ENCODE results near the gene MAGED2. TPM values are rescaled to one million over a fixed set of nuclear protein-coding genes. Genes with fewer than 3 reads are reported as not detected.
"Not testable (repeated sequence)": the region's sequence is repeated elsewhere in the genome, so short reads cannot be mapped to it uniquely, and the experiment has no call there.

Gene MAGED2
- total RNA-seq, 1 donor from 2014 or later: 467 TPM

DNA sequence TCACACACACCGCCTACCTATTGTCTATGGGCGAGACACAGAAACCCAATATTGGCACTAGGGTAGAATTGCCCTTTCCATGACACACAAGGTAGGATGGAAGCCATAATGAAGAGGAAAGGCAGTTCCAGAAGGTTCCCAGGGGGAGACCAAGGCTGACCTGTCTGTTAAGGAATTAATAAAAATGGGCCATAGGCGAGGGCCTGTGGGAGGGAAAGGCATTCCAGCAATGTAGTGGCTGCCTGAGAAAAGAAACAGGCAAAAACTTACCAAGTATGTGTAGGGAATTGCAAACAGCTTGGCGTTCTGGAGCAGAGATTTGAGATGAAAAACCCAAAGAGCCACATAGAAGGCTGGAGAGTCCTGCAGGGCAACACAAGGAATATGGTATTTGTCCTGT, 19.1 kb downstream of the MAGED2 start:
- TF ChIP-seq, protein P1, sequence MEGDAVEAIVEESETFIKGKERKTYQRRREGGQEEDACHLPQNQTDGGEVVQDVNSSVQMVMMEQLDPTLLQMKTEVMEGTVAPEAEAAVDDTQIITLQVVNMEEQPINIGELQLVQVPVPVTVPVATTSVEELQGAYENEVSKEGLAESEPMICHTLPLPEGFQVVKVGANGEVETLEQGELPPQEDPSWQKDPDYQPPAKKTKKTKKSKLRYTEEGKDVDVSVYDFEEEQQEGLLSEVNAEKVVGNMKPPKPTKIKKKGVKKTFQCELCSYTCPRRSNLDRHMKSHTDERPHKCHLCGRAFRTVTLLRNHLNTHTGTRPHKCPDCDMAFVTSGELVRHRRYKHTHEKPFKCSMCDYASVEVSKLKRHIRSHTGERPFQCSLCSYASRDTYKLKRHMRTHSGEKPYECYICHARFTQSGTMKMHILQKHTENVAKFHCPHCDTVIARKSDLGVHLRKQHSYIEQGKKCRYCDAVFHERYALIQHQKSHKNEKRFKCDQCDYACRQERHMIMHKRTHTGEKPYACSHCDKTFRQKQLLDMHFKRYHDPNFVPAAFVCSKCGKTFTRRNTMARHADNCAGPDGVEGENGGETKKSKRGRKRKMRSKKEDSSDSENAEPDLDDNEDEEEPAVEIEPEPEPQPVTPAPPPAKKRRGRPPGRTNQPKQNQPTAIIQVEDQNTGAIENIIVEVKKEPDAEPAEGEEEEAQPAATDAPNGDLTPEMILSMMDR (IDR thresholded peaks at IDR 0.05): no peak
- Mint-ChIP-seq H3K36me3 (ENCODE audit: low read depth) (no peaks in the 10 kb centered on the region), H3K4me3 (ENCODE audit: unreplicated experiment) (no peak overlapping the region), H3K27me3 (ENCODE audit: low read depth) (no peaks in the 10 kb centered on the region), H3K9me3 (ENCODE audit: low read depth) (peaks cover 18% of the 10 kb centered on the region), H3K4me1 (ENCODE audit: low read depth) (peaks cover 23% of the 10 kb centered on the region), H3K27ac (ENCODE audit: unreplicated experiment) (peak overlapping the region; percentile 86)
- DNase-seq (ENCODE audit: low spot score): no peak

DNA sequence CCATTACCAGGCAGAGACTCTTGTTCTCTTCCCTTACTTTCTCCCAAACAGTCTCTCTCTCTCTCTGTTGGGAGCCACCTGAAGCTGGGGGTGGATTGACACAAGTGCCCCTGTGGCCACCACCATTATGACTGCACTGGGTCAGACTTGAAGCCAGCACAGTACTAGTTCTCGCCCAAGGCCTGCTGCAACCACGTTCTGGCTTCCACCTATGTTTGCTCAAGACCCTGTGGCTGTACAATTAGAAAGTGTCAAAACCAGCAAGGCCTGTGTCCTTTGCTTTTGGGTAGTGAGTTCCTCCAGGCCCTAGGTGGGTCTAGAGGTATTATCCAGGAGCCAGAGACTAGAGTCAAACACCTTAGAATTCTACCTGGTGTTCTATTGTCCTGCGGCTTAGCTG, 31.0 kb downstream of the MAGED2 start:
- Mint-ChIP-seq H3K4me3 (ENCODE audit: unreplicated experiment) (no peak overlapping the region), H3K9me3 (ENCODE audit: low read depth) (peaks cover 29% of the 10 kb centered on the region), H3K27me3 (ENCODE audit: low read depth) (no peaks in the 10 kb centered on the region), H3K36me3 (ENCODE audit: low read depth) (no peaks in the 10 kb centered on the region), H3K4me1 (ENCODE audit: low read depth) (peaks cover 27% of the 10 kb centered on the region), H3K27ac (ENCODE audit: unreplicated experiment) (no peak overlapping the region)
- DNase-seq (ENCODE audit: low spot score): no peak
- TF ChIP-seq, protein P1 (IDR thresholded peaks at IDR 0.05): no peak

DNA sequence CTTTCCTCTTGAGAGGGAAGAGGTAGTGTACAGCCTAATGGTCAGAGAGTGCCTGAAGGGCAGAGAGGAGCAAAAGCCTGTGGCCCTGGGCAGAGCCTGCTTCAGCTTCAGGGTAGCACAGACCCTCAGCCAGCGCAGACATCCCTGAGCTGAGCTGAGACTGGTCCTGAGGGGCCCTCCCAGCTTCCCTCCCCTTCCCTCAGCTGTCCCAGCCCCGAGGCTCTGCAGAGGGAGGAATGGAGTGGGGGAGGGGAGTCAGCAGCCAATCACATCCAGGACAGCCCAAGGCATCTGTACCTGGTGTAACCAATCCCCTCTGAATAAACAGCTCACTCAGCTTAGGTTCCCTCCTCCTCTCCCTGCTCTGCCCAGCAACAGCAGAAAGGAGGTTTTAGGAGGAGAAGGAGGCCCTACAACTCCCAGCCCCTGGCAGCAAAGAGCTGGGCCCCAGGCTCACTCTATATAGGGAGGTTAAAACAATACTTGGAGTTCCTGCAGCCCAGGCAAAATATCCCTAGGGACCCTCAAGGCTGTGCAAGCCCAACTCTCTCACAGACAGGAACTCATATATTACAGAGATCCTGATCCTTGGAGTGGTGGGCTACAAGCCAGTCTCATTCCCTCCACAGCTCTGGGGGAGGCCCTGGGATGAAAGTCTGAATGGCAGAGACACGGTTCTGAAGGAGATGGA, 33.8 kb downstream of the MAGED2 start:
- not testable (repeated sequence) for H3K36me3 Mint-ChIP-seq (ENCODE audit: low read depth); DNase-seq (ENCODE audit: low spot score); H3K27me3 Mint-ChIP-seq (ENCODE audit: low read depth); H3K4me3 Mint-ChIP-seq (ENCODE audit: unreplicated experiment)
- peak overlapping the region; percentile 77 for H3K27ac Mint-ChIP-seq (ENCODE audit: unreplicated experiment)
- peaks cover 25% of the 10 kb centered on the region for H3K9me3 Mint-ChIP-seq (ENCODE audit: low read depth)
- peaks cover 27% of the 10 kb centered on the region for H3K4me1 Mint-ChIP-seq (ENCODE audit: low read depth)

DNA sequence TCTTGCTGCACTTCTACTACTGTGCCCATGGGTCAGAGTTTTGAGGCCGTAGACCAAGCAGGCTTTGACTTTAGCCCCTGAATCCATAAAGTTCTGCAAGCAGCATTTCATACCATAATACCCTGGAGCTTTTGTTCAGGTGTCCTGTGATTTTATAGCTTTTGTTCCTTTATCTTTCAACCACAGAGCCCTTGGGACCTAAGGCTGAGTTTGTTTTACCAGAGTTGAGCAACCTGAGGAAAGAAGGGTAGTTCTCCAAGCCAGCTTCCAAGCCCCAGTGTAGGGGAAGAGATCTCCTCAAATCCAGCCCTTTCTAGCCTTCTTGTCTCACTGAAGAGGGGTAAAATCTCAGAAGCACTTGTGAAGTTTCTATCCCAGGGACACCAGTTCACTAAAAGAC, 35.1 kb downstream of the MAGED2 start:
- DNase-seq (ENCODE audit: low spot score): no peak
- Mint-ChIP-seq H3K4me1 (ENCODE audit: low read depth) (peaks cover 23% of the 10 kb centered on the region), H3K9me3 (ENCODE audit: low read depth) (peaks cover 23% of the 10 kb centered on the region), H3K27ac (ENCODE audit: unreplicated experiment) (no peak overlapping the region), H3K27me3 (ENCODE audit: low read depth) (no peaks in the 10 kb centered on the region), H3K4me3 (ENCODE audit: unreplicated experiment) (no peak overlapping the region), H3K36me3 (ENCODE audit: low read depth) (no peaks in the 10 kb centered on the region)
- TF ChIP-seq, protein P1 (IDR thresholded peaks at IDR 0.05): no peak

DNA sequence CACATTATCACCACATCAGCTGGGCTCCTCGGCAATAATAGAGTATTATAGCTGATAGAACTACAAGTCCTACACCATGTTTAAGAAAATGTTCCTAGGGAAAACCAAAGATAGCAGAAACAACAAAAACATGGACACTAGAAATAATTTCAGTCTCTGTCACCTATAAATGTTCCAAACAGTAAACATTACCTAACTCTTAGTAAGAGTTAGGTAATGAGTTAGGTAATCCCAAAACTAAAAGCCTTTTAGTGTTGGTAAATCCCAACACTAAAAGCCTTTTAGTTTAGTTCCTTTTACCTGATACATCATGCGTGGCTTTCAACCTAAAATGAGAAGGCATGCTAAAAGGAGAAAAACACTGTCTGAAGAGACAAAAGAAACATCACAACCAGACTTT, 35.5 kb downstream of the MAGED2 start:
- Mint-ChIP-seq H3K27ac (ENCODE audit: unreplicated experiment) (no peak overlapping the region), H3K27me3 (ENCODE audit: low read depth) (no peaks in the 10 kb centered on the region), H3K9me3 (ENCODE audit: low read depth) (peaks cover 19% of the 10 kb centered on the region), H3K36me3 (ENCODE audit: low read depth) (no peaks in the 10 kb centered on the region), H3K4me1 (ENCODE audit: low read depth) (peaks cover 19% of the 10 kb centered on the region), H3K4me3 (ENCODE audit: unreplicated experiment) (no peak overlapping the region)
- DNase-seq (ENCODE audit: low spot score): no peak
- TF ChIP-seq, protein P1 (IDR thresholded peaks at IDR 0.05): no peak

DNA sequence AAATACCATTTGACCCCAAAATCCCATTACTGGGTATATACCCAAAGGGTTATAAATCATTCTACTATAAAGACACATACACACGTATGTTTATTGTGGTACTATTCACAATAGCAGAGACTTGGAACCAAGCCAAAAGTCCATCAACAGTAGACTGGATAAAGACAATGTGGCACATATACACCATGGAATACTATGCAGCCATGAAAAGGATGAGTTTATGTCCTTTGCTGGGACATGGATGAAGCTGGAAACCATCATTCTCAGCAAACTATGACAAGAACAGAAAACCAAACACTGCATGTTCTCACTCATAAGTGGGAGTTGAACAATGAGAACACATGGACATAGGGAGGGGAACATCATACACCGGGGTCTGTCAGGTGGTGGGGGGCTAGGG, 40.2 kb downstream of the MAGED2 start:
- H3K9me3 Mint-ChIP-seq (ENCODE audit: low read depth): peaks cover 18% of the 10 kb centered on the region
- H3K36me3 Mint-ChIP-seq (ENCODE audit: low read depth); DNase-seq (ENCODE audit: low spot score); H3K27me3 Mint-ChIP-seq (ENCODE audit: low read depth); H3K4me3 Mint-ChIP-seq (ENCODE audit: unreplicated experiment); H3K27ac Mint-ChIP-seq (ENCODE audit: unreplicated experiment); H3K4me1 Mint-ChIP-seq (ENCODE audit: low read depth): not testable (repeated sequence)
